ENCODE data around the gene GNE.
A peak's percentile ranks its signal among the peaks of the same experiment; 100 is the strongest.
"Not testable (repeated sequence)": the region's sequence is repeated elsewhere in the genome, so short reads cannot be mapped to it uniquely, and the experiment has no call there.

Gene GNE, protein sequence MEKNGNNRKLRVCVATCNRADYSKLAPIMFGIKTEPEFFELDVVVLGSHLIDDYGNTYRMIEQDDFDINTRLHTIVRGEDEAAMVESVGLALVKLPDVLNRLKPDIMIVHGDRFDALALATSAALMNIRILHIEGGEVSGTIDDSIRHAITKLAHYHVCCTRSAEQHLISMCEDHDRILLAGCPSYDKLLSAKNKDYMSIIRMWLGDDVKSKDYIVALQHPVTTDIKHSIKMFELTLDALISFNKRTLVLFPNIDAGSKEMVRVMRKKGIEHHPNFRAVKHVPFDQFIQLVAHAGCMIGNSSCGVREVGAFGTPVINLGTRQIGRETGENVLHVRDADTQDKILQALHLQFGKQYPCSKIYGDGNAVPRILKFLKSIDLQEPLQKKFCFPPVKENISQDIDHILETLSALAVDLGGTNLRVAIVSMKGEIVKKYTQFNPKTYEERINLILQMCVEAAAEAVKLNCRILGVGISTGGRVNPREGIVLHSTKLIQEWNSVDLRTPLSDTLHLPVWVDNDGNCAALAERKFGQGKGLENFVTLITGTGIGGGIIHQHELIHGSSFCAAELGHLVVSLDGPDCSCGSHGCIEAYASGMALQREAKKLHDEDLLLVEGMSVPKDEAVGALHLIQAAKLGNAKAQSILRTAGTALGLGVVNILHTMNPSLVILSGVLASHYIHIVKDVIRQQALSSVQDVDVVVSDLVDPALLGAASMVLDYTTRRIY

DNA sequence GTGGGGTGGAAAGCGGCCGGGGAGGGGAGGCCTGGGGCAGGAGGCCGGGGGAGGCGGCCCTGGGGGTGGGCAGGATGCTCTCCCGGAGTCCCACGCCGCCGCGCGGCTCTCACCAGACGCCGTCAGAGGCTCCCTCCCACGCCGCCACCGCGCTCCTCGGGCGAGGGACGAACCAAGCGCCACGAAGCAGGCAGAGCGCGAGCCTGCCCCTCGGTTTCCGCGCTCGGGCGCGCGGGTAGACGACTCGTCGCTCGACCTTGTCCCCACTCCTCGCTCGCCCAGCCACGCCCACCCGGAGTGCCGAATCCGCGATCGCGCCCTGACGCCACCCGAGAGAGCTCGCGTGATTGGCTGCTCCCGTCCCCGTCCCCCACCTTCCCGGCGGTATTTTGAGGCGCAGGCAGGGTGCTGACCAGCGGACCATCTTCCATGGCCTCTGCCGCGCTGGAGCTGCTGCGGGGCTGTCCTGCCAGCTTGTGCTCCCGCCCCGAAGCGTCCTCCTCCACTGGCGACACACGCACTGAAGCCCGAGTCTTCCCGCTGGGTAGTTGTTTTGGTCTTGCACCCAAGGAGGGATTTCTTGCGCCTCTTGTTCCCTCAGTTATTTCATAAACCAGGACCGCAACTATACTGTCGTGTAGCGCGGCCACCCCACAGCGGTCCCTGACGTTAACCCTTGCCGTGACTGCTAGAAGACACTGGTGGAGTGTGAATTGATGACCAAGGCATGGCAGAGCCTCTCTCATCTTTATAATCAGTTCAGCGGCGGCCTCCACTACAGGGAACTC, at the start of gene GNE:
TSS of gene GNE (minus strand) at position 241 of the 788 bp plus-strand sequence. CDS start 9,093 bp downstream, outside the sequence.
- DNase-seq (ENCODE audit: low read depth in 2 of 2): peak; percentile 91 to 95

DNA sequence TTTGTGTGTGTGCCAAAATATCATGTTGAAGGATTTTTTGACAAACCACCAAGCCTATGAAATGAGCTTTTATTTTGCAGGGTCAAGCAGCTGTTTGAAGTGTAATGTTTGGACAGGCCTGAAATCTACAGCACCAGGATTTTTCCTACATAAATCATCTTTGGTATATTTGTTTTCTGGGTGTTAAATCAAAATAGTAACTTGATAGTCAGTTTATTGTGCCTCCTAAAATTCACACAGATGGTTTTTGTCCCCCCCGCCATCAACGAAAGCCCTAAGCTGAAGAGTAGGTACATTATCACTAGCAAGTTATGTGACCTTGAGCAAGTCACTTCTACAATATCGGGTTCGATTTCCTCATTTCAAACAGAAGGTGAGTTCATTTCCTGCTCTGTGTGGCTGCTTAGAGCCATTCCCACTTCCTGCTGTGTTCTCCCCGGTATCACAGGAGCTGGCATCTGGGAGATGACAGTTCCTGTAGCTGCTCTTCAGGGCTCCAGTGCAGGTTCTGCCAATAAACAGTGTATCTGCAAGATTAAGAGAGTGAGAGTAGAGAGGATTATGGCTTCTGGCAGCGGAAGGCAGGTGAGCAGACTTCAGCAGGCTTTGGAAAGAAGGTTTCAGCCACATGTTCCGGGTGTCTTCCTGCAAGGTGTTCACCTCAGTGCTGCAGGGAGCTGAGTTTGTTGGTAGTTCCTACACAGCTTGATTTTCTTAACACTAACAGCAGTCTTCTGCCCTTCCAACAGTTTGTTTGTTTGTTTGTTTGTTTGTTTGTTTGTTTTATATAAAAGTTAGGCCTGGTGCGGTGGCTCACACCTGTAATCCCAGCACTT, 48.4 kb upstream of the GNE start:
- no peak for DNase-seq (ENCODE audit: low read depth in 2 of 2)

DNA sequence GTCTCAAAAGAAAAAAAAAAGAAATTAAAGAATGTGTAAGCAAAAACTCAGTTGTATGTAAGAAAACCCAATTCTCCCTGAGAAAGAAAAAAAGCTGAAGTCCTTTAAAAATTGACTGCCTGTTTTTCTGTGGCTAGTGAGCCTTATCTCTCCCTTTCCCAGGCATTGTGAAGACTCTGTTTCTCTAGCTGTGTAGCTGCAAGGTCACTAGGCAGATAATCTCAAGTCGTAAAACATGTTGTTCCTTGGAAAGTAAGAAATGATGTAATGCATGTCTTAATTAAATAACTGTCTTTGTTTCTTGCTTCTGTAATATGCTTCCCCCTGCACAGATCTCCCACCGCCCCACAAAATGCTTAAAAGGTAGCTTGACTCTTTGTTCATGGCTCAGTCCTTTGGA, 46.1 kb upstream of the GNE start:
- DNase-seq (ENCODE audit: low read depth in 2 of 2): not testable (repeated sequence)

DNA sequence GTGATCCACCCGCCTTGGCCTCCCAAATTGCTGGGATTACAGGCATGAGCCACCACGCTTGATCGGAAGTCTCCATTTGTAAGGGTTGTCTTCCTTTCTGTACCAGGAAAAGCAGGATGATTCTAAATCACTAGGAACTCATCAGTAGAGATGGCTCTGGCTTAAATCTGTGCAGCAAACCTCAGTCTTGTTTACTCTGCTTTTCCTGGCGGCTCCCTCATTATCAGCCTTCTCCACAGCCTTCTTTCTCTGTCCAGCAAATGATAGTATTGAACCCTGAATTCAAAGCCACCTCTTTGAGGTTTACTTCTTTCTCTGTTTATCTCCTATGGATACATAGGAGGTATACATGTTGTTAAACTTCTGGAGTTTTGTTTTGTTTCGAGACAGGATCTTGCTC, 43.0 kb upstream of the GNE start:
- no peak for DNase-seq (ENCODE audit: low read depth in 2 of 2)

DNA sequence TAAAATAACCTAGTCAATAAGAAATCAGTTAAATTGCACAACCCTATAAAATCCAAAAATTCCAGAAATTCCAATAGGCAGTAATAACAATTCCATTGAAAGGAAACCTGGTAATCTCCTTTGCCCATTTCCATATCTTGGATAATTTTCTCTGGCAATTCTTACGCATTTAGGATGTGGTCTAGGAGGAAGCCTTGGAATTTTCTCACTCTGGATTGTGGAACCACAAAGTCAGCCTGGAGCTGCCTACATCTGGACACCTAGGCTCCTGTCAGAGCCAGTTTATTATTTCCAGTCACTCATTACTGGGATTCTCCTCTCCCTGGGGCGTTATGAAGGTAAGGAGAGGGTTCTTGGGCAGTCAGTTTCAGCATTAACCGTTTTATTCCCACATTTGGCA, 40.3 kb upstream of the GNE start:
- DNase-seq (ENCODE audit: low read depth in 2 of 2): no peak

DNA sequence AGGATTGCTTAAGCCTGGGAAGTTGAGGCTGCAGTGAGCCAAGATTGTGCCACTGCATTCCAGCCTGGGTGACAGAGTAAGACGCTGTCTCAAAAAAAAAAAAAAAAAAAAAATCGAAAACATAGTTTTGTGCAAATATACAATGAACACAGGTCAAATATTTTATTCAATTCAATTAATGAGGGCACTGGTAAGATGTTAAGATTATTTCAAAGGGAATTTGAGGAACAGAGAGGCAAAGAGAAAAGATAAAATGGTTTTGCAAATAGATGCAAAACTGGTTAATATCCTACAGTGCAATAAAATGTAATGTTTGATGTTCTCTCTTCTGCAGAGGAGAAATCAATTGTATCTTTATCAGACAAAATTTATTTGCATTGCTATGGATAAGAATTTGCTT, 39.5 kb upstream of the GNE start:
- no peak for DNase-seq (ENCODE audit: low read depth in 2 of 2)

DNA sequence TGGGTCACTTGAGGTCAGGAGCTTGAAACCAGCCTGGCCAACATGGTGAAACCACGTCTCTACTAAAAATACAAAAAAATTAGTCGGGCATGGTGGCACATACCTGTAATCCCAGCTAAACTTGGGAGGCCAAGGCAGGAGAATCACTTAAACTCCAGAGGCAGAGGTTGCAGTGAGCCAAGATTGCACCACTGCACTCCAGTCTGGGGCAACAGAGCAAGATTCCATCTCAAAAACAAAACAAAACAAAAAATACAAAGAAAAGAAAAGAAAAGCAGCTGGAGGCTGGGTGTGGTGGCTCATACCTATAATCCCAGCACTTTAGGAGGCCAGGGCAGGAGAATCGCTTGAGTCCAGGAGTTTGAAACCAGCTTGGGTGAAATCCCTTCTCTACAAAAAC, 36.7 kb upstream of the GNE start:
- DNase-seq (ENCODE audit: low read depth in 2 of 2): not testable (repeated sequence)

DNA sequence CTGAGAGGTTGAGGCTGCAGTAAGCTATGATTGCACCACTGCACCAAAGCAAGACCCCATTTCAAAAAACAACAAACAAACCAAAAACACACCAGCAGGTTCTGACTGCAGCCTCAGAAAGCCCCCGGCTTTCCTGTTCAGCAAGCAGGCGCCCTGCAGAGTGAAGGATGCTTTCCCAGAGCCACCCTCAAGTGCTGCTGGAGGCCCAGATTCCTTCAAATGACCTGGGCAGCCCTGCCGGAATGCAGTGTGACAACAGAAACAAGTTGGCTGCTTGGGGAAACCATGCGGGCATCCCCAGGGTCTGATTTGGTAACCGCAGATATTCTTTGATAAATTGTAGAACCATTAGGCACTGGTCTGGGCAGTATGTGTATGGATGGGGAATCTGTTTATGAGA, 35.7 kb upstream of the GNE start:
- DNase-seq (ENCODE audit: low read depth in 2 of 2): no peak

DNA sequence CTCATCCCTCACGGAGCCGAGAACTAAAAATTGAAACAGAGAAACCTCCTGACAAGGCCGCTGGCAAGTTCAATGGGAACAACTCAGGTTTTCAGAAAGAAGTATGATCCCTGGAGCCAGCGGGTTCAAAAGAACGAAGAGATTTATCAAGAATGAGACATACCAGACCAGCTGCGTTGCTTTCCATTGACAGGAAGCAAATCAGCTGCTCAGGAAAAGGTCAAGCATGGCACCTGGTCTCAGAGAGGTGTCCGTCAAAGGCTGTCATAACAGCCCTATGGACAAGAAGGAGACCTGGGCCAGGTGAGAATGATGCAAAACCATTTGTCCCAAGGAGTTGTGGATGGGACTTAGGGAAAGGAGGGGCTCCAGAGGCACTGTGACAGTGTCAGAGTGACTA, 34.9 kb upstream of the GNE start:
- no peak for DNase-seq (ENCODE audit: low read depth in 2 of 2)

DNA sequence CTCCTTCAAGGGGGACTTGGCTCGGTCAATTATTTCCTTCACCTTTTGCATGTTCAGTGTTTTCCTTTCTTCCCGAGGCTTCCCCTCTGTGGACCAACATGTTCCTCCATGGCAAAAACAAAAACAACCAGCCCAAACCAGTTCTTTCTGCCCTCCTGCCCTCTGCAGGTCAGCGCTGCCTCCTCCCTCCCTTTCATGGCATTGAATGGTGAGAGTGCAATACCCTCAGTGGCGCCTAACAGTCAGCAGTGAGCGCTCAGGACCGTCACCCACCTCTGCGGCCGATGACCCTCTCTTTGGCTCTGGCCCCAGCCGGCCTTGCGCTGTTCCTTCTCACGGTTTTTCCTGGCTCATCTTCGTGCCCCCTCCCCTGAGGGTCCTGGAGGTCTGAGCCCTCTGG, 34.4 kb upstream of the GNE start:
- DNase-seq (ENCODE audit: low read depth in 2 of 2): no peak

DNA sequence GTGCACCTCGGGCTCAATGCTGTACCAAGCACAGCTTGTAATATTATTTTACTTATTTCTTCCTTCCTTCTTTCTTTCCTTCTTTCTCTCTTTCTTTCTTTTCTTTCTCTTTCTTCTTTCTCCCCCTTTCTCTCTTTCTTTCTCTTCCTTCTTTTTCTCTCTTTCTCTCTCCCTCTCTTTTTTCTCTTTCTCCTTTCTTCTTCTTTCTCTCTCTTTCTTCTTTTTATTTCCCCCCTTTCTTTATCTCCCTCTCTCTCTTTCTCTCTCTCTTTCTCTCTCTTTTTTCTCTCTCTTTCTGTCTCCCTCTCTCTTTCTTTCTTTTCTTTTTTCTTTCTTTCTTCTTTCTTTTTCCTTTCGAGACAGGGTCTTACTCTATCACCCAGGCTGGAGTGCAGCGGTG, 32.7 kb upstream of the GNE start:
- no peak for DNase-seq (ENCODE audit: low read depth in 2 of 2)

DNA sequence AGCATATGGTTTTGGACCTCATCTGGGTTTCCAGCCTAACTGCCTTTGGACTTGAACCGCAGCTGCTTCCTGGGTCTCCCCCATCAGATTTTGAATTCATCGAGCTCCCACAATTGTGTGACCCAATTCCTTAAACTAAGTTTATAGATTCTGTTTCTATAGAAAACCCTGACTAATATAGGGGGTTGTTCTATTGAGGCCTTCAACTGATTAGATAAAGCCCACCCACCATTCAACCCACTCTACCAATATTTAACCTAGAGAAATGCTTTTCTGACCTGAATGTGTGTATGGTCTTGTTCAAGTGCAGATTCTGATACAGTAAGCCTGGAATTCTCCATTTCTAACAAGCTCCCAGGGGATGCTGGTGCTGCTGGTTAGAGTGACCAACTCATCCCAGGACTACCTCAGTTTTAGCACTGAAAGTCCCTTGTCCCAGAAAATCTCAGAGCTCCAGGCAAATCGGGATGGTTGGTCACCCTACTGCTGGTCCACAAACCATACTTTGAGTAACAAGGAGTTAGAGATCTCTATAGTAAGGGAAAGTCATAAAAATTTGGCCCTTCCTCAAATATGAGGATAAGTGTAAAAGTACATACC, 31.7 kb upstream of the GNE start:
- DNase-seq (ENCODE audit: low read depth in 2 of 2): no peak

DNA sequence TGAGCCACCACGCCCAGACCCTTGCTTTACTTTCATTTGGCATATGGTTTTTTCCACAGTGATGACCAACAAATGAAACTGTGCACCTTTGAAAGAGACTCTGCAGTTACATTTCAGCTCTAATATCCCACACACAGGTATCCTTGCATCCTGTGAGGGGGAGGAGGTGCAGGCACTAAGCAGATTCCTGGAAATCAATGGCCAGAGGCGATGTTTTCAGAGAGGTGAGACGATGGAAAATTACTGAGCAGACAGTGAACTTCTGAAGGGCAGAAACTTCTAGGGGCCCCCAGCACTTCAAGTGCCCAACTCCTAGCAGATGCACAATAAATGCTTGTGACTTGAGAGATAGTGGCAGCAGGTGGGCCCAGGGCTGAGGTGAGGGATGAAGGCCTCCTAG, 29.8 kb upstream of the GNE start:
- no peak for DNase-seq (ENCODE audit: low read depth in 2 of 2)

DNA sequence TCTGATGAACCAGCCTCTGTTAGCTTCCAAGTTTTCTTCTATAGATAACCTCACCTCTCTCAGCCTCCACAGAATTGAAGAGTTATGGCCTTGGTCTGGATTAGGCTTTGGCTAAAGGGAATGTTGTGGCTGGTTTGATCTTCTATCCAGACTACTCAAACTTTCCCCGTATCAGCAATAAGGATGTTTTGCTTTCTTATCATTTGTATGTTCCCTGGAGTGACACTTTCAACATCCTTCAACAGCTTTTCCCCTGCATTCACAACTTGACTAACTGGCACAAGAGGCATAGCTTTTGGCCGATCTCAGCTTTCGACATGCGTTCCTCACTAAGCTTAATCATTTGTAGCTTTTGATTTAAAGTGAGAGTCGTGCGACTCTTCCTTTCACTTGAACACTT, 28.1 kb upstream of the GNE start:
- DNase-seq (ENCODE audit: low read depth in 2 of 2): no peak

DNA sequence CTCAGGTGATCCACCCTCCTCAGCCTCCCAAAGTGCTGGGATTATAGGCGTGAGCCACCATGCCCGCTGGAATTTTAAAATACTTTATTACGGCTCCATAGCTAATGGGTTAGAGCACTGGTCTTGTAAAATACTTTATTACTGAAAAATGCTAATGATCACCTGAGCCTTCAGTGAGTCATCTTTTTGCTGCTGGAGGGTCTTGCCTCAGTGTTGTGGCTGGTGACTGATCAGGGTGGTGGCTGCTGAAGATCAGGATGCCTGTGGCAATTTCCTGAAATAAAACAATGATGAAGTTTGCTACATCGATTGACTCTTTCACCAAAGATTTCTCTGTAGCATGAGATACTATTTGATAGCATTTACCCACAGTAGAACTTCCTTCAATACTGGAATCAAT, 26.0 kb upstream of the GNE start:
- no peak for DNase-seq (ENCODE audit: low read depth in 2 of 2)

DNA sequence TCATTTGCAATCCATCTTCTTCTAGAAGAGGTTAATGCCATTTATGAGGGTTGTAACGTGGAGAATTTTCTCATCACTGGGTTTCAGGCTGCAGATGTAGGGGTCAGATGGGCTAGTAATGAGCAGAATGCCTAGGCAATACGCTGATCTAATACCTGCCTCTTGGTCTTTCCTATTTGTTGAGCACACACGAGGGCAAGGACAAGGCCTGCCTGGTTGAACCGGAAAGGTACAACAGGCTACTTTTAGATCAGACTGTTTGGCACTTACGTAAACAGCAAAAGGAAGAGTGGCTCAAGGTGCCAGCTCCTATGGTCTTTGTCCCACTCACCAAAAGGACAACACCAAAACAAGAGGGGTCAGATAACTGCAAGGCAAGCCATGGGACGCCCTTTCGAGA, 24.0 kb upstream of the GNE start:
- no peak for DNase-seq (ENCODE audit: low read depth in 2 of 2)

DNA sequence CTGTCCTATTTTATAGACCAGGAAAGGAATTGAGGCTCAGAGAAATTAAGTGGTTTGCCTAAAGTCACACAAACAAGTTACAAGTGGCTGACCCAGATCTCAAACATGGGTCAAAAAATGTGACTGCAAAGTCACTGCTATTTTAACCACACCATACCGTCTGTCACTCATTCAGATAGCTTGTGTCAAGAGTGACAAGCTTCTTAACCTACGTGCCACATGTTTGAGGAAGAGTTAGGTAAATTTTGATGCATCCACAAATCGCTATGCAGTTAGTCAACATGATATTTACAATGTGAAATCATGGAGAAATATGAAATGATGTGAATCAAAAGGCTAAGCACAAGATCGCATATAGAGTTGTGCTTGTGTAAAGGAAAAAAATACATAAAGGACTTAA, 22.7 kb upstream of the GNE start:
- no peak for DNase-seq (ENCODE audit: low read depth in 2 of 2)

DNA sequence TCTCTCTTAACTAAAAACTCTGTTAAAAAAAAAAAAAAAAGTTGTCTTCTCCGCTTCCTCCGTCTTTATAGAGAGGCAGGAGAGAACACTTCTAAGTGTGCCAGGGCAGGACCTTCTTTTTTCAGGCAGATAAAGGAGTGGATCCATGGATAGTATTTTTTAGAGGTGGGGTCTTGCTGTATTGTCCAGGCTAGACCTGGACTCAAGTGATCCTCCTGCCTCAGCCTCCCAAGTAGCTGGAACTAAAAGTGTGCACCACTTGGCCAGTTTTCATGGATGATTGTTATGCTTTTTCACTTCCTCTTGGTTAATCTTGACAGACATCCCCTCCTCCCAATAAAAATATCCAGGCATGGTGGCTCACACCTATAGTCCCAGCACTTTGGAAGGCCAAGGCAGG, 20.0 kb upstream of the GNE start:
- no peak for DNase-seq (ENCODE audit: low read depth in 2 of 2)

DNA sequence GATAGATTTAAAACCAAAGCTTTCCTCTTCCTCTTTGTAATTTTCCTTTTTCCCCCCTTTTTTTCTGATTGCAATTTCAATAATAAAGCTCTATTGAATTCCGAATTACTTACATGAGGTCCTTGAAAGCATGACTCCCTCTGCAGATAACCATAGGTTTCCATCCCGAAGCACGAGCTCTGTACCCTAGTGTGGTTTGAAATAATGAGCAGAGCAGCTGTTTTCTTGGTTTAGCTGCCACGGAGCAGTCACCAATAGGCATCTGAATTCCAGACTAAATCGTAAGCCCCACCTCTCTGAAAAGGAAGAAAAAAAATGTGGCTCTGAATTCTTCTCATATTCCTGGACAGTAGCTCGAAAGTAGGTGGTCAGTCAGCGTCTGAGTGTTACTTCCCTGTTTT, 18.5 kb upstream of the GNE start:
- DNase-seq (ENCODE audit: low read depth in 2 of 2): no peak

DNA sequence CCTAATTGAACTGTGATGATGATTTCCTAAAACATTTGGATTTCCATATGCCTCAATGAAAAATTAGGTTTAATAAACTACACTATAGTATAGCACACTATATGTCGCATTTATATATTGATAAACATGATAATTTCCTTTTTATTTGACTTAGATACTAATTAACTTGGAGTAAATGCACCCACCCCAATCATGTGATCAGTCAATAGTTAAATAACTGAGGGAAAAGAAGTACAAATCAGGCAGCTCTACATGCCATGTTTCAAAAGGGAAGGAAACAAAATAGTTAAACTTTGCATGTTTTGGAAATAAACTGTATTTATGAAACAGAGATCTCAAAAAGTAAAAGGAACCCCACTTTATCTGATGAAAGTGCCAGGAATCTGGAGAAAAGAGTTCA, 18.0 kb upstream of the GNE start:
- DNase-seq (ENCODE audit: low read depth in 2 of 2): no peak

DNA sequence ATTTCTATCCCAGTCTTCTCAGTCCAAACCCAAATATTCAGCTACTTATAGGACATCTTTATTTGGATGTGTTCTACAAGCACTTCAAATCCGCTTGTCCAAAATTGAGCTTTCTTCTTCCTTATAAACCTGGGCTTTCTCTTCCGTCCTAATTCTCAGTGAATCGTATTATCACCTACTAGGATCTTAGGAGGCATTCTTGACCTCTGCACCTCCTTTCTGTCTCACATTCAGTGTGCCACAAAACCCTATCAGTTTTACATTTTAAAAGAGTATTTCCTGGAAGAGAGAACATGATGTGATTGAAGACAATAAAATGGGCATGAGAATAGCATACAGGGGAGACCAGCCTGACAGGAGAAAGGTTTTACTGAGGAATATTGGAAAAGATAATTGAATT, 16.8 kb upstream of the GNE start:
- DNase-seq (ENCODE audit: low read depth in 2 of 2): no peak

Measured in stimulated activated CD4-positive, alpha-beta T cell treated with anti-CD3 and anti-CD28 coated beads, Interleukin-1b, Interleukin-23, amount 100 ng/mL, for 1 hour (primary cell).